NCI-H2196 treated with DMSO at 0.1 percent for 48 hours (cell line): ENCODE results near the gene ALDH18A1.
A peak's percentile ranks its signal among the peaks of the same experiment; 100 is the strongest.
"Not testable (repeated sequence)": the region's sequence is repeated elsewhere in the genome, so short reads cannot be mapped to it uniquely, and the experiment has no call there.

Experiments
- DNase-seq: peaks from one replicate; lab custom pipeline; 2025; ENCODE audit not compliant: unreplicated experiment; lab: John Stamatoyannopoulos, UW

ALDH18A1 gene

GRCh38 chr10:95656291-95657164 lies at the start of gene ALDH18A1:
Gene ALDH18A1 (minus strand): TSS chr10:95656711. CDS start chr10:95653377, 3,334 bp downstream.
- peak; percentile 28 for DNase-seq

- no peak for DNase-seq
Measured at GRCh38 chr10:95698415-95698814, 41.9 kb upstream of the ALDH18A1 start.

- DNase-seq = no peak
Measured at GRCh38 chr10:95697429-95697828, 40.9 kb upstream of the ALDH18A1 start.

- no peak for DNase-seq
Measured at GRCh38 chr10:95694665-95695064, 38.2 kb upstream of the ALDH18A1 start.

- peak; percentile 81 for DNase-seq
Measured at GRCh38 chr10:95693668-95694534, 37.4 kb upstream of the ALDH18A1 start, which contains the start of gene TCTN3. Gene TCTN3 (minus strand): TSS chr10:95693927. CDS start chr10:95693899, 28 bp downstream.

- DNase-seq = no peak
Measured at GRCh38 chr10:95693071-95693667, 36.7 kb upstream of the ALDH18A1 start.

GRCh38 chr10:95691281-95691680 lies 34.8 kb upstream of the ALDH18A1 start:
- DNase-seq = no peak

GRCh38 chr10:95688648-95689047 lies 32.1 kb upstream of the ALDH18A1 start:
- no peak for DNase-seq

- DNase-seq = no peak
Measured at GRCh38 chr10:95683966-95684365, 27.5 kb upstream of the ALDH18A1 start.

GRCh38 chr10:95675403-95676116 lies 19.0 kb upstream of the ALDH18A1 start:
- no peak for DNase-seq

- no peak for DNase-seq
Measured at GRCh38 chr10:95674643-95675042, 18.1 kb upstream of the ALDH18A1 start.

- not testable (repeated sequence) for DNase-seq
Measured at GRCh38 chr10:95672641-95673040, 16.1 kb upstream of the ALDH18A1 start.

GRCh38 chr10:95664543-95664942 lies 8.0 kb upstream of the ALDH18A1 start:
- no peak for DNase-seq

GRCh38 chr10:95663496-95663895 lies 7.0 kb upstream of the ALDH18A1 start:
- no peak for DNase-seq

GRCh38 chr10:95661818-95662217 lies 5.3 kb upstream of the ALDH18A1 start:
- DNase-seq = no peak

GRCh38 chr10:95660283-95660682 lies 3.8 kb upstream of the ALDH18A1 start:
- DNase-seq = no peak

- DNase-seq = no peak
Measured at GRCh38 chr10:95657250-95657649, 739 bp upstream of the ALDH18A1 start.

GRCh38 chr10:95655571-95656290 lies 780 bp downstream of the ALDH18A1 start:
- no peak for DNase-seq

- DNase-seq = no peak
Measured at GRCh38 chr10:95653895-95654294, 2.6 kb downstream of the ALDH18A1 start.
